GM18951 (cell line): Measurements from ENCODE around the gene DECR2.
"Not testable (repeated sequence)": the region's sequence is repeated elsewhere in the genome, so short reads cannot be mapped to it uniquely, and the experiment has no call there.

Experiments
- POLR2A ChIP-seq: IDR thresholded peaks from 4 replicates; pipeline ENCODE4 v1.6.1; 2011; ENCODE audit warnings: mild to moderate bottlenecking; ENCODE audit not compliant: insufficient read length, insufficient read depth; ENCODE audit errors: extremely low read depth
- in situ Hi-C: fragments of 300-500 bp; cut with MboI; formaldehyde crosslinking; loops from one replicate; pipeline ENCODE4 v1.12.0; 2022; ENCODE audit warnings: low sequenced_read_pairs, mixed read lengths, inconsistent platforms; ENCODE audit not compliant: unreplicated experiment

DECR2 gene

DNA sequence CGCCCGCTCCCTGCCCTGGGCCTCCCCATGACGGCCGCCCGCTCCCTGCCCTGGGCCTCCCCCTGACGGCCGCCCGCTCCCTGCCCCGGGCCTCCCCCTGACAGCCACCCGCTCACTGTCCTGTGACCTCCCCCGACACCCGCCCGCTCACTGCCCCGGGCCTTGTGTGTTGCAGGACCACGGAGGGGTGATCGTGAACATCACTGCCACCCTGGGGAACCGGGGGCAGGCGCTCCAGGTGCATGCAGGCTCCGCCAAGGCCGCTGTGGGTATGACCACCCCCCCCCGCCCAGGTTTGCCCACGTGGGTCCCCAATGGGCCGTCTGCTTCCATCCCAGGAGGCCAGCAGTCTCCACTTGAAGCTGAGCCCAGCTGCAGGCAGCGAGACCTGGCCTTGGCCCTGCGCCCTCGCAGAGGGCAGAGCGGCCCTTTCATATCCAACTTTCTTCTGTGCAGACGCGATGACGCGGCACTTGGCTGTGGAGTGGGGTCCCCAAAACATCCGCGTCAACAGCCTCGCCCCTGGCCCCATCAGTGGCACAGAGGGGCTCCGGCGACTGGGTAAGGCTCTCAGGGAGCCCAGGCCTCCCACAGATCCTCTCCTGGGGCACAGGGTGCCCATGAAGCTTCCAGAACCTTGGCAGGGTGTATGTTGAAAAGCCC is 9.0 kb downstream of the DECR2 start:
- in situ Hi-C loops: no loop called here

DNA sequence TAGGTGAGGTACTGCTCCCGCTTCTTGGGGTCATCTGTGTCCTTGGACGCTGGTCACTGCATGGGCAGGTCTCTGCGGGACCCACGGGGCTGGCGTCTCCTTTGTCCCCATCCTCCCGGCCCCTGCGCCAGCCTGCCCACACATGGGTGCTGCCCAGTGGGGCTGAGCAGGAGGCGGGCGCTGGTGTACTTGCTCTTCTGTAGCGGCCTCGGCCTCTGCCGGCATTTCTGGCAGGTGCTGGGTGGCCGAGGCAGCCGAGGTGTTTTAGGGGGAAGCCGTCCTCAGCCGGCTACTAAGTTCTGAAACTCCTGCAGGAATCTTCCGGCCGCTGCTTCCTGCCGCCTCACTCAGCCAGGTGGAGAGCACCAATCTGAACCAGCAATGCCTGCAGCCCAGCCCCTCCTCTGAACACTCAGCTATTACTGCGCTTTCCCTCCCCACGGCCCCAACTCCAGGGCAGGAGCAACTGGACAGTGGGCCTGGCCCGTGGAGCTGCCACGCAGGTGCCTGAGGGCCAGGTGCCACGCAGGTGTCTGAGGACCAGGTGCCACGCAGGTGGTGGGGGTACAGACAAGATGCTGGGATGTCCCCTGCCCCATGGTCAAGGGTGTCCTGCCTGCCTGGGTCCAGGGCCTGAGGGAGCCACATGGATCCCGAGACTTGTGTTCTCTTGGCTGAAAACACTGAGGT is 10.0 kb downstream of the DECR2 start:
- TF ChIP-seq POLR2A: no peak
- in situ Hi-C loops: no loop called here

More for the DNA sequence above, 9.0 kb downstream of the DECR2 start:
- TF ChIP-seq POLR2A: no peak

DNA sequence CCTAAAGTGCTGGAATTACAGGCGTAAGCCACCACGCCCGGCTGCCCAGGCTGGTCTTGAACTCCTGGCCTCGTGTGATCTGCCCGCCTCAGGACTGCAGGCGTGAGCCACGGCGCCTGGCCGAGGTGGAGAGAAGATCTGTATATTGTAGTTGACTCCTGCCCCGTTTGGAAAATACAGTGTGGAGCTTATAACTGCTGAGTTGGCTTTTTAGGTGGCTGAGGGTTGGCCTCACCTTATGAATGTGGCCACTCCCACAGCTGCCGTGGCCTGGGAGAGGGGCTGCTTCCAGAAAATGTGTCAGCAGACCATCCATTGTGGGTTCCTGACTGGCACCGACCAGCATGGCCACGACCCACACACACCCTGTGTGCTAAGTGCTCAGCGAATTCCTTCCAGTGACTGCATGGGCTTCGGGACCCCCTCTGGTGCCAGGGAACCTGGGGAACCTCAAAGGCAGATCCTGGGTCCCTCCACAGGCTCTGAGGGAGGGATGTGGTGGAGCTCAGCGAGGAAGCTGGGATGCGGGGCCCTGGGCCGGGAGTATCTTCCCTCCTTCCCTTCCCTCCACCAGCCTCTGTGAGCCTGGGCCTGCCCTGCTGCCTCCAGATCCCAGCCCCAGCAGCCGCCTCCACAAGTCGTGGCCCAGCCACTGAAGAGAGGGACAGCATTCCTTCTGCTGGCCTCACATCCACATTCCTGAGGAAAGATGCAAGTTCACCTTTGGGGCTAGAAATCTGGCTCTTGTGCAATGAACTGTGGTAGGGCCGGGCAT is 12.9 kb downstream of the DECR2 start:
- no peak for TF ChIP-seq POLR2A
- in situ Hi-C loops: no loop called here

DNA sequence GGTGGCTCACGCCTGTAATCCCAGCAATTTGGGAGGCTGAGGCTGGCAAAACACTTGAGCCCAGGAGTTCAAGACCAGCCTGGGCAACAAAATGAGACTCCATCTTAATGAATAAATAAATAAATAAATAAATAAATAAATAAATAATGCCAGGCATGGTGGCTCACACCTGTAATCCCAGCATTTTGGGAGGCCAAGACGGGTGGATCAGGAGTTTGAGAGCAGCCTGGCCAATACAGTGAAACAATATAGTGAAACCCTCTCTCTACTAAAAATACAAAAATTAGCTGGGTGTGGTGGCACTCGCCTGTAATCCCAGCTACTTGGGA is 13.4 kb downstream of the DECR2 start:
- in situ Hi-C loops: not testable (repeated sequence)

DNA sequence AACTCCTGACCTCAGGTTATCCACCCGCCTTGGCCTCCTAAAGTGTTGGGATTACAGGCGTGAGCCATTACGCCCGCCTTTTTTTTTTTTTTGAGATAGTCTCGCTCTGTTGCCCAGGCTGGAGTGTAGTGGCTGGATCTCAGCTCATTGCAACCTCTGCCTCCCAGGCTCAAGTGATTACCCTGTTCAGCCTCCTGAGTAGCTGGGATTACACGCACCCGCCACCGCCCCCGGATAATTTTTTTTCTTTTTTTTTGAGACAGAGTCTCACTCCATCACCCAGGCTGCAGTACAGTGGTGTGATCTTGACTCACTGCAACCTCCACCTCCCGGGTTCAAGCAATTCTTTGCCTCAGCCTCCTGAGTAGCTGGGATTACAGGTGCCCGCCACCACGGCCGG is 20.5 kb downstream of the DECR2 start:
- in situ Hi-C loops: not testable (repeated sequence)

DNA sequence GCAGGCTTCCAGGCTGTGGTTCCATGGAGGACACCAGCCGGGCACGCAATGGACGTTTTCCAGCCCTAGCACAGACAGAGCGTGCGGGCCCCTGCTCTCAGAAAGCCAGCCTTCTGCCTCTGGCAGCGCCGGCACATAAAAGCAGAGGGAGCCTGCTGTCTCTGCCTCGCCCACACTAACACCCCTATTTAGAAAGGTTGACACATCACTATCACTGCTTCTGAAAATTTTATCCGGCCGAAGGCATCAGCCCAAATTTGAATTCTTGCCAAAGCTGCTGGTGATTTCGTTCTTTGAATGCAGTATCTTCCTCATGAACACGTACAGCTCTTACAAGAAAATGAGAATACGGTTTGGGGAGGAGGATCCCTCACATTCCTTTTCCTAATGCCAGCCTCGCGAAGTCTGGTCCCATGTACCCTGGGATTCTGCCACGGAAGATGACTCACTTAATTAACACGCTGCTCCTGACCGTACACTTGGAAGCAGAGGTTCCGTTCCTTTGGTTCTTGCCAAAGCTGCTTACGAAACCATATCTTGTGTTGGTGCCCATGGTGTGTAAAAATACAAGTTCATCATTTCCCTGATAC is 22.4 kb downstream of the DECR2 start:
- in situ Hi-C loops: no loop called here
- TF ChIP-seq POLR2A: no peak

DNA sequence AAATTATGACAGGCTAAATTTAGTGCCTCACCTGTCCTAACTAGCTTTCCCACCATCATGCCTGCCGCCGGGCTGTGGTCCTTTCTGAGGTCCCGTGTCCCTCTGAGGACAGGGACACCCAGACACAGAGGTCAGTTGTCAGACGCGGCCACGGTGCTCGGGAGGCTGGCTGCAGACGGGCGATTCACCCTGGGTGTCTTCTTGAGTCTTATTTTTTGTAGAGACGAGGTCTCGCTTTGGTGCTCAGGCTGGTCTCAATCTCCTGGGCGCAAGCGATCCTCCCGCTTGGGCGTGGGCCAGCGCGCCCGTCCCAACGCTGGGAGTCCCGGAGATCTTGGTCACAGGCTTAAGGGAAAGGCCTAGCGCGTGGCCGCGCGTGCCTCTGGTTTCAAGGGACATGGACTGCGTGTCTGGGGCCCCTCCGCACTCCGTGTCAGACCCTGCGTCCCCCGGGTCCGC is 23.0 kb downstream of the DECR2 start:
- in situ Hi-C loops: no loop called here

DNA sequence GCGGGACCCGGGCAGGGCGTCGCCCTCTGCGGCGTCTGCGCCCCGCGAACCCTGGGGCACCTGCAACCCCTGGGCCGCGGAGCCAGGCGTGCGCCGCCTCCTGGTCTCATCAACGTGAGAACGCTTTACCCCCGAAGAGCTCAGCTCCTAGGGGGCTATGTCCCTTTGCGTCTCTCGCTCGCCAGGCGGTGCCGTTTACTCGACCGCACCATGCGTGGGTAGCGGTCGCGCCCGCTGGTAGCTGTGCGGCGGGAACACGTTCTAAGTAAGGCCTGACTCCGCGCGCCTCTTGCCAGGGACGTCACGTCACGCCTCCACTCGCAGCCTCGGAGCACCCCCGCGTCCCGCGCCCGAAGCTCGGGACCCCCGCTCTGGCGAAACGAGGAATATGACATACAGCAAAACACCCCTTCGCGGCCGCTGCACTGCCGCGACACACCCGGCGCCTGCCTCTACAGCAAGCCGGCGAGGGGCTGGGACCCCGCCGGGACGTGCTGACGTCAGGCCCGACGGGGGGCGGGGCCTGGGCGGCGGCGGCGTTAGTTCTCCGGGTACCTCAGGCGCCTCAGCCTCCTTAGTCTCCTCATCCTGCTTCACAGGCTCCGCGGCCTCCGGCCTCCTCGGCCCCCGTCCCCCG is 23.5 kb downstream of the DECR2 start, which contains the start of gene RAB11FIP3:
TSS of gene RAB11FIP3 (plus strand) at position 568 of the 637 bp plus-strand sequence. CDS start 358 bp downstream, outside the sequence.
- in situ Hi-C loops: no loop called here
- TF ChIP-seq POLR2A: peak; percentile 90

More for the DNA sequence above, 23.0 kb downstream of the DECR2 start:
- TF ChIP-seq POLR2A: no peak

DNA sequence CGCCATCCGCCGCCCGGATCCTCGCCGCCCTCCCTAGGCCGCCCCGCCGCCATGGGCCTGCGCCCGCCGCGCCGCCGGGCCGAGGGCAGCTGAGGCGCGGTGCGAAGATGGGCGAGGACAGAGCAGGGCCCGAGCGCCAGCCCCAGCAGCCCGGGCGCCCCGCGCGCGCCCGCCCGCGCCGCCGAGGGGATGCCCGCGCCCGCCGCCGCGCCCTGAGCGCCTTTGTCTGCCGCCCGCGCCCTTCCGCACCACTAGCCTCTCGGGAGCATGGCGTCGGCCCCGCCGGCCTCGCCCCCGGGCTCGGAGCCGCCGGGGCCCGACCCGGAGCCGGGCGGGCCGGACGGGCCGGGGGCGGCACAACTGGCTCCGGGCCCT is 24.0 kb downstream of the DECR2 start:
- in situ Hi-C loops: no loop called here

DNA sequence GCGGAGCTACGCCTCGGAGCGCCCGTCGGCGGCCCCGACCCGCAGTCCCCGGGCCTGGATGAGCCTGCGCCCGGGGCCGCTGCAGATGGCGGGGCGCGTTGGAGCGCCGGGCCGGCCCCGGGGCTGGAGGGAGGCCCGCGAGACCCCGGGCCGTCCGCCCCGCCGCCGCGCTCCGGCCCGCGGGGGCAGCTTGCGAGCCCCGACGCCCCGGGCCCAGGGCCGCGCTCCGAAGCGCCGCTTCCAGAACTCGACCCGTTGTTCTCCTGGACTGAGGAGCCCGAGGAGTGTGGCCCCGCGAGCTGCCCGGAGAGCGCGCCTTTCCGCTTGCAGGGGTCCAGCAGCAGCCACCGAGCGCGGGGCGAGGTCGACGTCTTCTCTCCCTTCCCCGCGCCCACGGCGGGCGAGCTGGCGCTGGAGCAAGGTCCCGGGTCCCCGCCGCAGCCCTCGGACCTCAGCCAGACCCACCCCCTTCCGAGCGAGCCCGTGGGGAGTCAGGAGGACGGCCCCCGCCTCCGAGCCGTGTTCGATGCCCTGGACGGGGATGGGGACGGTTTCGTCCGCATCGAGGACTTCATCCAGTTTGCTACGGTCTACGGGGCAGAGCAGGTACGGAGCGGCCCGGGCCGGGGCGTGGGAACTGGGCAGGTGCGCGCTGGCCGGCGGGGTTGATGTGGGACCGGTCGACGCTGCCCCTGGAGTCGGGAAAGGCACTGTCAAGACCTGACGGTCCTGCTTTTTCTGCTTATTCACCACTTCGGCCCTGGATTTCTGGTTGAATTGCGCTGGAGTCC is 24.6 kb downstream of the DECR2 start:
- TF ChIP-seq POLR2A: no peak
- in situ Hi-C loops: no loop called here

More for the DNA sequence above, 24.0 kb downstream of the DECR2 start:
- TF ChIP-seq POLR2A: no peak

DNA sequence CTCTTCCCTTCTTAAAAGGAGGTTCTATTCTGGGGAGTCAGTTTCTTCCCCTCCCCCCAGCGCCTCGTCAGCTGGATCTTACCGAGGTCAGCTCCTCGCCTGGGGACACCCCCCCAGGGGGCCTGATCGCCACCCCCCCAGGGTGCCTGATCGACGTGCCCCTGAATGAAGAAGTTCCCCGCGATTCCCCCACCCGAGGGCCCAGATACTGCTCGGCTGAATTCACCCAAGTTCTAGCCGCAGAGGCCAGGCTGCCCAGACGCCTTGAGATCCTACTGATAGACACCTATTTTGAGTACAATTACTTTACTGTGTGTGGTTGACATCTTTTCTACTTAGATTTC is 25.2 kb downstream of the DECR2 start:
- in situ Hi-C loops: no loop called here
- no peak for TF ChIP-seq POLR2A

DNA sequence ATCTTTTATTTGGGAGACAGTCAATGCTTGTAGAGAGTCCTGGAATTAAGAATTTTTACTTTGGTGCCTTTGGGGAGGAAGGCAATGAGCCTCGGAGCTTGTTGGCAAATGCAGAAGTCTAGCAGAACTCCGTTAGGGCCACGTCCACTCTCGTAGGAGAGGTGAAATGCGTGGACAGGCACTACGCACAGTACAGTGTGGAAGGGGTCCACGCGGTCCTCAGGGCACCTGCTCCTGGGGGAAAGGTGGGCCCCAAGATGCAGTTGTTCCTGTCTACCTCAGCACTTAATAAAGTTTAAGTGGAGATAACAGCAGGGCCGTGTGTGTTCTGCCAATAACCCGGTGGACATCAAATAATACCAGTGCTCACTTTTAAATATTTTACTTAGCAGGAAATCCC is 25.6 kb downstream of the DECR2 start:
- in situ Hi-C loops: no loop called here
- TF ChIP-seq POLR2A: no peak
